ENCODE data around the gene WDR64. TPM values are rescaled to one million over a fixed set of nuclear protein-coding genes. Genes with fewer than 3 reads are reported as not detected.
"Not testable (repeated sequence)": the region's sequence is repeated elsewhere in the genome, so short reads cannot be mapped to it uniquely, and the experiment has no call there.

WDR64 gene
- total RNA-seq, 1 donor from 2014 or later: not detected

GRCh38 chr1:241654641-241655040 is 2.6 kb downstream of the WDR64 start:
- no peak for DNase-seq (ENCODE audit: low spot score)

GRCh38 chr1:241658081-241658793 is 6.2 kb downstream of the WDR64 start:
- DNase-seq (ENCODE audit: low spot score): no peak

DNA sequence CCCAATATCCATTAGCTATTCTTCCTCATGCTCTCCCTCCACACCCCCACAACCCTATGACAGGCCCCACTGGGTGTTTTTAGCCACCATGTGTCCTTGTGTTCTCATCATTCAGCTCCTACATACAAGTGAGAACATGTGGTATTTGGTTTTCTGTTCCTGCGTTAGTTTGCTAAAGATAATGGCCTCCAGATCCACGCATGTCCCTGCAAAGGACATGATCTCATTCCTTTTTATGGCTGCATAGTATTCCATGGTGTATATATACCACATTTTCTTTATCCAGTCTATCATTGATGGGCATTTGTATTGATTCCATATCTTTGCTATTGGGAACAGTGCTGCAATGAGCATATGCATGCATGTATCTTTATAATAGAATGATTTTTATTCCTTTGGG is 6.9 kb downstream of the WDR64 start:
- not testable (repeated sequence) for DNase-seq (ENCODE audit: low spot score)

DNA sequence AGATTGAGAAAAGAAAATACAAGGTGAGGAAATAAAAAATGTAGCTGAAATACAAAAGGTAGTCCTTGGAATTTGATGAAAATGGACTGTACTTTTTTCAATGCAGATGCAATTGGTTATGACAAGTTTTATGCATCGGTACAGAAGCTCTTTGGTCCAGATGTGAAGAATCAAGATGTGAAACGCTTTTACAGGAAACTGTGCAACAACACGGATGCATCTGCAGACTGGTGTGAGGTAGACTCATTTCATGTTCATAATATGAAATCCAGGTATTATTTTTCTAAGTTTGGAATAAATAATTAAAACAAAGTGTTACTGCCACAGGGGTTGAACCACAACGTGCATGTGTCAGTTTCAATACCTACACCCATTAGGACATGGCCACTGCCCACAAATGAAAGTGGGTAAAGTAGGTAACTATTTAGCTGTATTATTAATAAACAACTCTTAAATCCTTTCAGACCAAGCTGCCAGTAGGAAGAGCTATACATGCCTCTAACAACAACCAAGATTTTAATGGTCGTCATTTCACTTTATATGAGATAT is 8.4 kb downstream of the WDR64 start:
- no peak for DNase-seq (ENCODE audit: low spot score)

GRCh38 chr1:241666419-241666818 is 14.3 kb downstream of the WDR64 start:
- no peak for DNase-seq (ENCODE audit: low spot score)

DNA sequence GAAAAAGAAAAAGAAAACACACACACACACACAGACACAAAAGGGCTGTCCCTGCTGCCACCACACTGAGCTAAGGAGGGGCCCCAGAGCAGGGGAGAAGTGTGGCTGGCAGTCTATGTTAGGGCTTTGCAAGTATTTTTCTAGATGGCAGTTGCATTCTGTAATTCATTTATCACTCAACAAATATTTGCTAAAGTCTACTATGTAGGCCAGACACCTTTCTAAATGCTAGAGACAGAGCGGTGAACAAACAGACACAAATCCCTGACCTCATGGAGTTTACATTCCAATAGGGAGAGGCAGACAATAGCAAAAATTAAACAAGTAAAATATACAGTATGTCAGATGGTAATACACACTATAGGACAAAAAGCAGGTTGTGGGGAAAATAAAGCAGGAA is 20.2 kb downstream of the WDR64 start:
- no peak for DNase-seq (ENCODE audit: low spot score)

- DNase-seq (ENCODE audit: low spot score): no peak
Measured at GRCh38 chr1:241674805-241675384, 22.8 kb downstream of the WDR64 start.

DNA sequence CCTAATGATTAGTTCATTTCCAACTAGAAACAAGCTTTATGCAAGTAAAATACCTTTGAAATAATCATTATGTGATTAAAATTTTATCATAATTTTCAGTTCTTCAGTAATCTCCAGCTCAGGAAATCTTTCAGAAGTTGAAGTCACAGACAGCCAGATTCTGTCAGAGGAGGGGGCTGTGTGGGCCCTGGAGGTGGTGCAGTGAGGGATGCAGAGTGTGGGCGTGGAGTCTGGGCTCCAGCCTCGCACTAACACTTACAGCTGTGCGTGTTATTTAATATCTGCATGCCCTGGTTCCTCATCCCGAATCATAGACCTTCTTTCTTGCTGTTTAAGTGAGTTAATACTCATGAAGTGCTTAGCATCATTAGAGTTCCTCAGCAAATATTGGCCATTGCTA is 23.9 kb downstream of the WDR64 start:
- DNase-seq (ENCODE audit: low spot score): no peak

DNA sequence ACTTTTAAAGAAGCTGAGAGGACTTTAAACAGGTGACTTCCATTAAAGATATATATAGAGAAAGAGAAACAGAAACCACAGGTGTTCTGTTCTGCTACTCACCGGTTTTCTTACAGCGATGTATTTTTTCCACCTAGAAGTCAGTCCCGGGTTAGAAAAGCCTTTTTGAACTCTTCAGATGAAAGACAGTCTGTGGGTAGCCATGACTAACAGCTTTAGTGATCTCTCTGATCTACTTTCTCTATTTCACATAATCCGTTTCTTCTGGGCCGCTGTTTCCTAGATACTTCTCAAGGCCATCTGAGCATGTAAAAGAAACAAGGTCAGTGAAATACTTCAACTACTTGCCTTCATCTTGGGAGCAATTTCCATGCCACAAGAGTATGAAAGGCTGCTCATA is 25.1 kb downstream of the WDR64 start:
- no peak for DNase-seq (ENCODE audit: low spot score)

- DNase-seq (ENCODE audit: low spot score): no peak
Measured at GRCh38 chr1:241678536-241678935, 26.5 kb downstream of the WDR64 start.

- no peak for DNase-seq (ENCODE audit: low spot score)
Measured at GRCh38 chr1:241679404-241679803, 27.3 kb downstream of the WDR64 start.

DNA sequence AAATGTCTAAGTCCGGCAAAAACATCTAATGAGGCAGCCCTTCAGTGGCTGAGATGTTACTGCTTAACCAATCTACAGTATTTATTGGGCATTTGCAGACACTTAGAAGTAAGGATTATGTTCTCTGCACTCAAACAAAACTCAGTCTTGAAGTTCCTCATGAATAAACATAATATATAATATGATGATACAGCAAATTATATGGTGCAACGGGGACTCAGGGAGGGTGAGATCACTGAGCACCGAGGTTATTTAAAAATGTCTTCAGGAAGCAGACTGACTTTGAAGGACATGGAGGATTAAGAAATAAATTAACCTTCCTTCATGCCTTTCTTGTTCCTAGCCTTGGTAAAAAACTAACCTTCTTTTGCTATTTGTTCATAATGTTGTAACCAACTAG is 27.9 kb downstream of the WDR64 start:
- no peak for DNase-seq (ENCODE audit: low spot score)

GRCh38 chr1:241681861-241682448 is 29.9 kb downstream of the WDR64 start:
- DNase-seq (ENCODE audit: low spot score): not testable (repeated sequence)

DNA sequence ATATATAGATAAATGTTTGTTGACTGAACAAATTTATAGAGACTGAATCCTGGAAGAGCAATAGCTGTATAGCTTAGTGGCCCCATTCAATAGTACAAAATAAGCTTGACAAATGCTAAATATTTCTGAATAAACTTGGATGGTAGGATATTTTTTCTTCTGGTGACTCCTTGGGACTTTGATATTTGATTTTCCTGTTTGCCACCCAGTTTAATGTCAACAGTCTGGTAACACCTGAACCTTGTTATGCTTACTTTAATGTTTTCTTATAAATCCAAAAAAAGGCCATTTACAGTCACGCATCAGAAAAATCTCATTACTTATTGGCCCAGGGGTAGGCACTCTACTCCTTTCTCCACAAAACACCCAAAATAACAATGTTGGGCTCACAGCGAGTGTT is 30.8 kb downstream of the WDR64 start:
- no peak for DNase-seq (ENCODE audit: low spot score)

GRCh38 chr1:241684108-241684507 is 32.0 kb downstream of the WDR64 start:
- DNase-seq (ENCODE audit: low spot score): no peak

DNA sequence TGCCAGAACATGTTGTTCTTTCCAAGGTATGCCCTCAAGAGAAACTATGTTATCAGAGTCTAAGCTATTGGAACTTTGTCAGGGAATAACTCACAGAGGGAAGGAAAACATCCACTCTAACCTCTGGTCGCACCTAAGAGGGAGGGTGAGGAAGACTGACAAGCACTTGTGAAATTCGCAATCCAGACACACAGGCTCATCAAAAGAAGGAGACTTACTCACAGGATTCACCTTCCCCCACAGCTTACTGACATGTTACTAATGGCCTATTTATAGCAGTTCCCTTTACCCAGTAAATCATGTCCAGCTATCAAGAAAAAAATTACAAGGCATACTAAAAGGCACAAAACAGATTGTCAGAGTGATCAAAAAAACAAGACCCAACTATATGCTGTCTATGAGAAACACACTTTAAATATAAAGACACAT is 36.9 kb downstream of the WDR64 start:
- no peak for DNase-seq (ENCODE audit: low spot score)

DNA sequence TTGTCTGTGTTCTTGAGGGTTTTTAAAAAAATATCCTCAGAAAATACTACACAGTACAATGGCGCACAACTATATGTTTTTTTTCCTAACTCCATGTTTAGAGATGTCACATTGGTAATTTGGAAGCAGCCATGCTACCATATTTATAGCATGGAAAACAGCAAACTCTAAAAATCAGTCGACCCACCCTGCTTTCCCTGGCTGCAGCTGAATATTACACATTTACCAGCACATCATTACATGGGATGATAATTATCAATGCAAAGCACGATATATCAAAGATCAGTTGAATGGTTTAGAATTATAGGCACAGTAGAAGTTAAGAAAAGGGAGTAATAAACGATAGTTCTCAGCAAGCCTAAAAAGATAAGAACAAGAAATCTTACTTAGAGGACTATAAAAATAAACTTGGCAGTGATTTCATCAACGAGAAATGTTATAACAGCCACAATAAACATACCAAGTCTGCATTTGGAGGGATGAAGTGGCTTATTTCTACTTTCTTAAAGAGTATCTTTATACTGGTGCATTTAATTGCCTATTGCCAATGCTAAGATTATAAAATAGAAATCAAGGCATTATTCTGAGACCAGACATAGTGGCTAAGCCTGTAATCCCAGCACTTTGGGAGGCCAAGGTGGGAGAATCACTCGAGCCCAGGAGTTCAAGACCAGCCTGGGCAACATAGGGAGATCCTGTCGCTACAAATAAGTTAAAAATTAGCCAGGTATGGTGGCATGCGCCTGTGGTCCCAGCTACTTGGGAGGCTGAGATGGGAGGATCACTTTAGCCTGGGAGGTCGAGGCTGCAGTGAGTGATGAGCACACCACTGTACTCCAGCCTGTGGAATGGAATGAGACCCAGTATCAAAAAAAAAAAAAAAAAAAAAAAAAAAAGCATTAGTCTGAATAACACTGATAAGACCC is 43.4 kb downstream of the WDR64 start:
- DNase-seq (ENCODE audit: low spot score): no peak

- no peak for DNase-seq (ENCODE audit: low spot score)
Measured at GRCh38 chr1:241696172-241696814, 44.2 kb downstream of the WDR64 start.

DNA sequence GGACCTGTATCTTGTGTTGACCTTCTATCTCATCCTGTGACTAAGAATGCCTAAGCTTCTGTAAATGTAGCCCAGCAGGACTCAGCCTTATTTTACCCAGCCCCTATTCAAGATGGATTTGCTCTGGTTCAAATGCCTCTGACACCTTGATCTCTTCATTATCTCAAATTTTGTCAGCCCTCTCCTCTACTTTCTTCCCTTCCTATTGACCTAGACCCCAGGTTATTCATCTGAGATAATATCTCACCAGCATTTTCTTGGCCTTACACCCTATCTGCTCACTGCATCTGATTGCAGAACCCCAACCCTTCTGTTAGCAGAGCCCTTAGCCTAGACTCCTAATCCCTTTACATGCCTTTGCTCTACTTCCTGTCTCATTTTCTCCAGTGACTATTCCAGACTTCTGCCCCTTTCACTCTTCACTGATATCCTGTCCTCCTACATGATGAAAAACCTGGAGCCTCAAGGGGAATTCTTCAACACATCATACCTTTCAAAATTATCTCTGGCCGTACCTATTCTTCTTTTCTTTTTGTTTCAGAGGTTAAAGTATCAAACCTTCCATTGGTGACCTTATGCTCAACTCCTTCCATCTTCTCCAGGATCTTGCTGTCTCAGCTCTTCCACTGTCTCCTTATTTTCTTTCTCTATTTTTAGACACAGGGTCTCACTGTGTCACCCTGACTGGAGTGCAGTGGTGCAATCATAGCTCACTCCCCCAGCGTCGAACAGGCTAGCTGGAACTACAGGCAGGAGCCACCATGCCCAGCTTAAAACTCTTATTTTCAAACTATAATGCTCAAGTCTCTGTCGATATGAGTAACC is 44.9 kb downstream of the WDR64 start:
- DNase-seq (ENCODE audit: low spot score): no peak

DNA sequence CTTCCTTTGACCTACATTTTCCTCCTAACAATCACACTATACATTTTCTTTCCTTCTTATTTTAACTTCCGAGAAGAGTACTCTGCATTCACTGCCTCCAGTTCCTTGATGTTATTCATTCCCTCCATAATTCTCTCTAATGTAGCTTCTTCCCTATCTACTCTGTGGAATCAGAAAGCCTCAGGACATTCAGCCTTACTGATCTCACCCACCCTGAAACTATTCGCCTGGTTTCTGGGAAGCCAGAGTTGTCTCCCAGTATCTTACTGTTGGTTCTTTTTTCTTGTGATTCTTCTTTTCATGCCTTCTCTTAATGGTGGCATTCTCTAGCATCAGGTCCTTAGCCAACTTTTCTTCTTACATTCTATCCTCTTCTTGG is 45.5 kb downstream of the WDR64 start:
- DNase-seq (ENCODE audit: low spot score): no peak

DNA sequence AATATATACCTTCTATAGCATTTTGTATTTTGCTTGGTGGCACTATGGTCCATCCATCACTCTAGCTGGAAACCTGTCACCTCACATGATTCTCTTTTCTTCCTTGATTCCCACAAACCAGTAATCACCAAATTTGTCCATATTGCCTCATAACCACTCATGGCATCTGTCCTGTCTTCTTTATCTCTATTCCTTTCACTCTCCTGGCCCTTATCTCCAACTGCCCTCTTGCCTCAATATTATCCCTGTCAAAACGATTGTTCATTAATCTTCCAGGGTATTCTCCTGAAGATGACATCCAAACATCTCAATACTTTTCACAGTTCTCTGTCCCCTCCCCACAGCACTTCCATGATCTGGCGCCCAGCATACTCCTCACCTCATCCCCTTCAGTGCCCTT is 46.1 kb downstream of the WDR64 start:
- no peak for DNase-seq (ENCODE audit: low spot score)
